ENCODE data around the gene NOTCH4.
"Not testable (repeated sequence)": the region's sequence is repeated elsewhere in the genome, so short reads cannot be mapped to it uniquely, and the experiment has no call there.

NOTCH4 gene

DNA sequence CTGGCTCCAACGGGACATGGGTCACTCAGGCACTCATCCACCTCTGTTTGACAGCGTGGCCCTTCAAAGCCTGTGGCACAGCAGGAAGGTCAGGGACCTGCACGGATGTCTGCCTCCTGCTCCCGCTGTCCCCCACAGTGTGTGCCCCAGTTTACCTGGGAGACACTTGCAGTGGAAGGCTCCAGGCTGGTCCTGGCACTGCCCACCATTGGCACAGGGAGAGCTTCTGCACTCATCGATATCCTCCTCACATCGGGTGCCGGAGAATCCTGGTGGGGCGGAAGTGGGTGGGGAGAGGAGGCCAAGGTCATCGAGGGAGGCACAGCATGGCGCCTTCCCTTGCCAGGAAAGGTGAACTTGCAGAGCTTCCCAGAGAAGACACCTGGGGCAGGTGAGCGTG, 6.9 kb downstream of the NOTCH4 start:
- no peak for DNase-seq

GRCh38 chr6:32216285-32216684, 7.6 kb downstream of the NOTCH4 start:
- DNase-seq, result no peak

DNA sequence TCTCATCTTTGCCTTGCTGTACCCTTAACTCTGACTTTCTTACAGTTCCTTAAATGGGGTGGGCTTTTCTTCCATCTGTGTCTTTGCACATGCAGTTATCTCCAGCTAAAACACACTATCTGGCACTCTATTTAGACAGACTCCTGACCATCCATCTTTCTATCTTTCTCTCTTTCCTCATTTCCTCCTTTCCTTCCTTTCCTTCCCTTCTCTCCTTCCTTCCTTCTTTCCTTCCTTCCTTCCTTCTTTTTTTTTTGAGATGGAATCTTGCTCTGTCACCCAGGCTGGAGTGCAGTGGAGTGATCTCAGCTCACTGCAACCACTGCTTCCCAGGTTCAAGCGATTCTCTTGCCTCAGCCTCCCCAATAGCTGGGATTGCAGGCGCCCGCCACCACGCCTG, 8.2 kb downstream of the NOTCH4 start:
- no peak for DNase-seq

DNA sequence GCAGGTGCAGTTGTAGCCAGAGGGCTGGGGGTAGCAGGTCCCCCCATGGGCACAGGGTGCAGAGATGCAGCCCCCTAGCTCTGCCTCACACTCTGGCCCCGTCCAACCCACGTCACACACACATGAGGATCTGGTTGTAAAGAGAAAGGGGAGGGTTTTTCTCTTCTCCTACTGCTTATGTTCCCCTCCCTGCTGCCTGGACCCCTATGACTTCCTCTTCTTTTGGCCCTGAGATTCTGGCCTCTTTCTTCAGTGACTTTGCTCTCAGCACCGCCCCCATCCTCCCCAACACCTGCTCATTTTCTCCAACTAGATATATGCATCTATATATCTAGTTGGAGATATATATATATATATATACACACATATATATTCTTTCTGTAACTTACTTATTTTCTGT, 9.7 kb downstream of the NOTCH4 start:
- DNase-seq, result no peak

DNA sequence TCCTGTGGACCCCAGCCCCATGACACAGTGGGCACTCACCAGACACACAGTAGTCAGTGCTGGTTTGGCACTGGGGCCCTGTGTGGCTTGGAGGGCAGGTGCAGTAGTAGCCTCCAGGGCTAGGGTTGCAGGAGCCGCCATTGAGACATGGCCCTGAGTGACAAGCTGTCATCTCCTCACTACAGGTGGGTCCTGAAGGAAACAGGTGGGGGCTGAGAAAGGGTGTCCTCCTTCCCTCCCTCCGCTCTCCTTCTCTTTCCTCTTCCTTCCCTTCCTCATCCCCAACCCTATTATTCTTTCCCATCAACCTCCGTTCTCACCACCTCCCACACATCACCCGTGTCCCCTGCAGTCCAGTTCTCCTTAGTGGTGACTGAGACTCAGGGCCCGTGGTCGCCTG, 10.2 kb downstream of the NOTCH4 start:
- no peak for DNase-seq

GRCh38 chr6:32212076-32212760, 11.6 kb downstream of the NOTCH4 start:
- DNase-seq, result no peak

DNA sequence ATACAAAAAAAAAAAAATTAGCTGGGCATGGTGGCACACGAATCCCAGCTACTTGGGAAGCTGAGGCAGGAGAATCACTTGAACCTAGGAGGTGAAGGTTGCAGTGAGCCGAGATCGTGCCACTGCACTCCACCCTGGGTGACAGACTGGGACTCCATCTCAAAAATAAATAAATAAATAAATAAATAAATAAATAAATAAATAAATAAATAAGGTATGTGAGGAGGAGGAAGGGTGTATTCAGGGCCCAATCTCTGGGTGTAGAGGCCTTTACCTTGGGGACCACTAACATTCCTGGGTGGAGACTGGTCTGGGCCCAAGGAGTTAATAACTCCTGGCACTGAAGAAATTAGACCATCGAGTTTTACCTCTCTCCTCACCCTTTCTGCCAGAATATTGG, 12.4 kb downstream of the NOTCH4 start:
- DNase-seq, result not testable (repeated sequence)

DNA sequence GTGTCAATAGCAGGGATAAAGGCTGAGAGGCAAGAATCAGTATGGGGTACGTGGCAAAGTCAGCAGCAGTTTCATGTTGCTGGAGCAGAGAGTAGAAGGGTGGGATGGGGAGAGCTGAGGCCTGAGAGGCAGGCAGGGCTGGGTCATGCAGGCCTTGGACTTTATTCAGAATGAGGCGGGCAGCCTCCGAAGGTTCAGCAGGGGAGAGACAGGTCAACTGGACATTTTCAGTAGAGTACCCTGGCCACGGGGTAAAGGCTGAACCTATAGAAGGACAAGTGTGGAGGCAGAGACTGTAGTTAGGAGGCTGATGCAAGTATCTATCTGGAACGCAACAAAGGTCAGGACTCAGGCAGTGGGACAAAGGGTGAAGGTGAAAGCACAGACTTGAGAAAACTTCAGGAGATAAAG, 13.7 kb downstream of the NOTCH4 start:
- no peak for DNase-seq

DNA sequence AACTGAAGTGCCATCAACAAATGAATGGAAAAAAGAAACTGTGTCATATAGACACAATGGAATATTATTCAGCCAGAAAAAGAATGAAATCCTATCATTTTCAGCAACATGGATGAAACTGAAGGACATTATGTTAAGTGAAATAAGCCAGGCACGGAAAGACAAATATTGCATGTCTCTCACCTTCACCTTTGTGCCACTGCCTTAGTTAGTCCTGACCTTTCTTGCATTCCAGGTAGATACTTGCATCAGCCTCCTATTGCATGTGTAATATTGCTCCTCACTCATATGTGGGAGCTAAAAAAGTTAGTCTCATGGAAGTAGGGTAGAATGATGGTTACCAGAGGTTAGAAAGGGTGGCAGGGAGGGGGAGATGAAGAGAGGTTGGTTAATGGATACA, 14.9 kb downstream of the NOTCH4 start:
- DNase-seq, result no peak

DNA sequence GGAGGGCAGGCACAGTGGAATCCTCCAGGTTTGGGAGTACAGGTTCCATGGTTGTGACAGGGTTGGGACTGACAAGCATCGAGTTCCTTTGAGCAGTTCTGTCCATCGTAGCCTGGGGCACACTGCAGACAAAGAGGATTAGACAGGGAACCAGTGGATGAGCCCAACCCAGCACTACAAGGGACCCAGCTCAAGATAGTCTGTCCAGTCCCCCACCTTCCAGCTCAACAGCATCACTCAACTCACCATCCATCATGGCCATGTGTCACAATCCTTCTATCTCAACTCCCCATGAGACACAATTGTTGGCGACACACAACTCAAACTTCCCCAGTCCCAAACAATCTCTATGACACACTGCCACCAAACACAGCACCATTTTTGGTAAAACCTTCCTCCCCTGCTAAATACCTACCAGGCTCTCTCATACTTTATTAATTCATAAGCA, 19.6 kb downstream of the NOTCH4 start:
- no peak for DNase-seq

DNA sequence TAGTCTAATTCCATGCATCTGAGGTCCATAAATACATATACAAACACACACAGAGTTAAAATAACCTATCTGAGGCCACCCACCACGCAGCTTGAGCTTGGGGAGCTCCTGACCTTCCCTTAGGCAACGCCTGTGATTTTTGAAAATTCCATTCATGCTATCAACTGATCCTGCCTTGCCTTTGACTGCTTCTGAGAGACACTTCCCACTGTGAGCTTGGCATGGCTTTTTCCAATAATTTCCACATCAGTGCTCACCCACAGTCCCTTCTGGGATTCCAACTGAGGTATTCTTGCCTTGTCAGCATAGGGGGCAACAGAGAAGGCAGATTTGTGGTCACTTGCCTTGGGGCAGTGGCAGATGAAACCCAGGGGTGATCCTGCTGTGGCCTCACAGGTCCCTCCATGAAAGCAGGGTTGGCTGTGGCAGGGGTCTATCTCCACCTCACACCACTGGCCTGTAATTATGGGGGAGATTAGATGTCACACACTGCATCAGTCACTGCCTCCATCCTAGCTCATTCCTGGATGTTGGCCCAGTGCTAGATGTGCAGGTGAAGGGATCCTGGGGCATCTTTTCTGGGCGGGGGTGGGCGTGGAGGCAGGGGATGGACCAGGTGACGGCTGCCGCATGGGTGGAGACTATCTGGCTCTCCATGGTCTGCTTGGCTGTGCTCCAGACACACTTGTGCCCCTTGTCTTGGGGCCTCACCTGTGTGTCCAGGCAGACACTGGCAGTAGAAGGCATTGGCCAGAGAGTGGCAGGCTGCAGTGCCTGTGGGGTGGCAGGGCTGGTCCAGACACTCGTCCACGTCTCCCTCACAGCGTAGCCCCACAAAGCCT, 20.2 kb downstream of the NOTCH4 start:
- no peak for DNase-seq

- no peak for DNase-seq
Observed at GRCh38 chr6:32202186-32202585, 21.7 kb downstream of the NOTCH4 start.

GRCh38 chr6:32200711-32201475, 23.0 kb downstream of the NOTCH4 start:
- DNase-seq, result no peak

DNA sequence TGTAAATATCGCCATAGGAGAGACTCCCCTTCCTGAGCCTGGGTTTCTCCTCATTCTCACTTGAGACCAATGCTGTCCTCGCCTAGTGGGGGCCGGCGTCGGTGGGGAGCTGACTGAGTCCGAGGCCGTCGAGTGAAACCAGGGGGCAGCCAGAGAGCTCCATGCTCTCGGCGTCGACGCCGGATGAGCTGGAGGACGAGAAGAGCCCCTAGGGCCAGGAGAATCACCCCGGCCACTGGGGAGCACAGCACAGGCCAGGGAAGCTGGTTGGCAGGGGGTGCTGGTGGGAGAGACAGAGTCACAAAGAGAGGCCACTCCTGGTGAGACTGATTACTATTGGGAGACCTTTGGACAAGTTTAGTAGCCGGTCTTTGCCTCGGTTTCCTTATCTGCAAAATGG, 25.0 kb downstream of the NOTCH4 start:
- DNase-seq, result no peak

GRCh38 chr6:32198345-32198696, 25.5 kb downstream of the NOTCH4 start:
- no peak for DNase-seq

- no peak for DNase-seq
Observed at GRCh38 chr6:32196682-32197616, 26.9 kb downstream of the NOTCH4 start.

DNA sequence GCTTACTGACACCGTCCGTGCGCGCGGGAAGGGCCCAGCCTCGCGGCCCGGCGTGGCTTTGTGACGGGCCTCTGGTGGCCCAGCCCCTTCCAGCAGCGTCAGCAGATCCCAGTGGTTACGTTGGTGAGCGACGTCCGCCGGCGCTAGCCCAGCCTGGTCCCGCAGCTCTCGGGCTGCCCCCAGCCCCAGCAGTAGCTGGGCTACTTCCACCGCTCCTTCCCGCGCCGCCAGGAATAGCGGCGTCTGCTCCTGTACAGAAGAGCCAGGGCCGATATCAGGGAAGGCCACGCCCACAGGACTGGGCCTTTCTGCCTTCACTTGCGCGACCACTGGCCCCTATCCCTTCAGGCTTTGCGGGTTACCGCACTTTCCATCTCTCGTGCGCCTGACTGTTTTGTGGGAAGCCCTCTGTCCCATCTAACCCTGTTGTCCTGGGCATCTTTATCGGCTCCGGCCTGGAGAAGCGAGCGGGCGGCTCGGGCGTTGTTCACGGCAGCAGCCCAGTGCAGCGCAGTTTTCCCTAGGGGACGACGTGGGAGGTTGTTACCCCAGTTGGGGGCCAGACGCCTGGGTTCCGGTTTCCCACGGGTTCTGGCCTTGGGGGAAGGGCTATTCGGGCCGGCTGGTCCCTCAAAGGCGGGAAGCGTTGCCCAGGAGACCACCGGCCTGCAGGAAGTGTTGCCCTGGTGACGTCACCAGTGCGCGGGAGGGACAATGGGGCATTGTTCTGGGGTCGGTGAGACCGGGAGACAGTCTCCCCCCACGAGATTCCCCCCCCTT, 27.8 kb downstream of the NOTCH4 start:
- peak; percentile 81 for DNase-seq

GRCh38 chr6:32195652-32195901, 28.3 kb downstream of the NOTCH4 start:
- peak; percentile 99 for DNase-seq

DNA sequence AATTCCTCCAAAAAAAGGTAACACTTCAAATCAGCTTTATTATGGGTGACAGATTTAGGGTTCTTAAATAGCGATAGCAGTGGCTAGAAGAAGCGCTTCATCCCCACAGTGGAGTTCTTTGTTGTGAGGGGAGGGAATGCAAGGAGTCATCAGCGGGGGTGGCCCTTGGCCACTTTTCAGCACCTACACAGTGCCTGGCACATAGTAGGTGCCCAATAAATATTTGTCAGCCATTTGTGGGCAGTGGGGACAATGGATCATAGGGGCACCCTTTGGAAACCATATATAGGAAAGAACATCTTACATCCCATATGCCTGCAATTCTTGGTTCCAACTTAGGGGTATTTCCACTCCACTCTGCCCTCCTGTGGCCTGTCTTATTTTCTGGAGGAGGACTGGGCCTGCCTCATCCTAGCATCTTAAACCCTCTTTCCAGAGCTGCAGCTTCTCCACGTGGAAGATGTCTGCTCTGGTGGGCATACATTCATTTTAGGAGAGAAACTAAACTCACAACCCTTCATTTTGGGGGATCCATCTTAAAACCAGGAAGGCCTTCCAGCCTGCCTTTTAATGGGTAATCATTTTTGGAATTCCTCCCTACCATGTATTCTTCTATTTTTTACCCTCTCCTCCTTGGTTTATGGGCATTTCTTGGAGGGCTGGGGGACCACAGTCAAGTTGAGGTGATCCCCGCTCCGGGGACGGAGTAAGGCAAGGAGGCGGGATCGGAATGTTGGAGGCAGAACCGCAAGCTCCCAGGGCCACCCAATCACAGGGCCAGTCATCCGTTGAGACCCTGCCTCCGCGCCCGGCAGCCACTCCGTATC, 28.8 kb downstream of the NOTCH4 start:
- no peak for DNase-seq

GRCh38 chr6:32194388-32194787, 29.5 kb downstream of the NOTCH4 start:
- no peak for DNase-seq

DNA sequence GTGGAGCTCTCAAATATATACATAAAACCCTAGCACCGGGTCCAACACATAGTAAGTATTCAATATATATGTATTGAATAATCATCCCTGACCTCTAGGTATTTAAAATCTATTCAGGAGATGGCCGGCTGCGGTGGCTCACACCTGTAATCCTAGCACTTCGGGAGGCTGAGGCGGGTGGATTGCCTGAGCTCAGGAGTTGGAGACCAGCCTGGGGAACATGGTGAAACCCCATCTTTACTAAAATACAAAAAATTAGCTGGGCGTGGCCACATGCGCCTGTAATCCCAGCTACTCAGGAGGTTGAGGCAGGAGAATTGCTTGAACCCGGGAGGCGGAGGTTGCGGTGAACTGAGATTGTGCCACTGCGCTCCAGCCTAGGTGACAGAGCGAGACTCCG, 30.8 kb downstream of the NOTCH4 start:
- not testable (repeated sequence) for DNase-seq
